Measurements from ENCODE around the gene ADRA2C. TPM values are rescaled to one million over a fixed set of nuclear protein-coding genes. Genes with fewer than 3 reads are reported as not detected.

ADRA2C gene
- total RNA-seq, 1 experiment from 2014 or later: 8.6 TPM

- Histone ChIP-seq H3K23me2 (ENCODE audit: insufficient read length, low read depth, low read length, poor library complexity, severe bottlenecking) (no peaks in the 10 kb centered on the region), H3K18ac (ENCODE audit: insufficient read length, low read depth, low read length) (no peak overlapping the region), H4K8ac (replicated peaks; ENCODE audit: insufficient read length, low read depth, low read length) (no peak overlapping the region), H3K79me2 (ENCODE audit: insufficient read depth, low read length) (no peaks in the 10 kb centered on the region), H4K91ac (ENCODE audit: insufficient read length, low read depth, low read length) (no peak overlapping the region), H3K79me1 (ENCODE audit: insufficient read depth, low read depth, low read length, poor library complexity, severe bottlenecking) (no peaks in the 10 kb centered on the region), H2BK15ac (ENCODE audit: low read depth, low read length) (no peak overlapping the region), H3K27ac (ENCODE audit: insufficient read length, low read depth, low read length) (no peak overlapping the region), H3K14ac (ENCODE audit: insufficient read depth, low read length) (no peak overlapping the region), H3K9me3 (ENCODE audit: control insufficient read depth, low read depth, low read length) (no peaks in the 10 kb centered on the region), H2BK120ac (ENCODE audit: low read depth, low read length, poor library complexity, severe bottlenecking) (no peak overlapping the region), H4K5ac (ENCODE audit: insufficient read length, low read depth, low read length) (no peak overlapping the region), H2BK5ac (ENCODE audit: insufficient read length, low read length) (no peak overlapping the region), H3K56ac (ENCODE audit: insufficient read length, low read depth, low read length) (no peak overlapping the region), H2BK20ac (ENCODE audit: low read depth, low read length, poor library complexity, severe bottlenecking) (no peak overlapping the region), H2AK5ac (ENCODE audit: insufficient read length, low read length) (no peak overlapping the region), H4K20me1 (ENCODE audit: control insufficient read depth, insufficient read depth, insufficient read length) (no peaks in the 10 kb centered on the region), H3K4me1 (ENCODE audit: insufficient read depth, low read length) (no peaks in the 10 kb centered on the region; the same call in 1 of the 2 replicates), H3K4me2 (ENCODE audit: insufficient read depth, insufficient read length, low read length) (no peak overlapping the region), H3T11ph (ENCODE audit: low read length) (no peak overlapping the region), H3K23ac (ENCODE audit: insufficient read length, low read depth, low read length) (no peak overlapping the region), H2AFZ (ENCODE audit: low read length) (no peak overlapping the region), H3K4ac (ENCODE audit: low read depth, low read length) (no peak overlapping the region), H3K9ac (ENCODE audit: extremely low read depth, insufficient read length, low read length) (no peak overlapping the region), H3K27me3 (ENCODE audit: insufficient read depth, low read length) (peaks cover 11% of the 10 kb centered on the region; the same call in 1 of the 2 replicates), H2BK12ac (ENCODE audit: insufficient read length, low read depth, low read length) (no peak overlapping the region)
- peaks cover 58% of the 10 kb centered on the region for H3K27me3 Mint-ChIP-seq (ENCODE audit: low read depth)
- no CpG with 5 or more reads among the region's 16 CpGs for WGBS (ENCODE audit: extremely low coverage, insufficient read length, low lambda C conversion rate)
- no peaks in the 10 kb centered on the region for H3K36me3 Mint-ChIP-seq (ENCODE audit: insufficient read depth in 1 of 3, low read depth in 3 of 3)
- H3K4me1 Mint-ChIP-seq: peaks cover 25 to 55% of the 10 kb centered on the region in 2 experiments
- no peak for DNase-seq
- H3K27ac Mint-ChIP-seq: no peak overlapping the region
- H3K4me3 Mint-ChIP-seq: no peak overlapping the region
- TF ChIP-seq, protein P1, sequence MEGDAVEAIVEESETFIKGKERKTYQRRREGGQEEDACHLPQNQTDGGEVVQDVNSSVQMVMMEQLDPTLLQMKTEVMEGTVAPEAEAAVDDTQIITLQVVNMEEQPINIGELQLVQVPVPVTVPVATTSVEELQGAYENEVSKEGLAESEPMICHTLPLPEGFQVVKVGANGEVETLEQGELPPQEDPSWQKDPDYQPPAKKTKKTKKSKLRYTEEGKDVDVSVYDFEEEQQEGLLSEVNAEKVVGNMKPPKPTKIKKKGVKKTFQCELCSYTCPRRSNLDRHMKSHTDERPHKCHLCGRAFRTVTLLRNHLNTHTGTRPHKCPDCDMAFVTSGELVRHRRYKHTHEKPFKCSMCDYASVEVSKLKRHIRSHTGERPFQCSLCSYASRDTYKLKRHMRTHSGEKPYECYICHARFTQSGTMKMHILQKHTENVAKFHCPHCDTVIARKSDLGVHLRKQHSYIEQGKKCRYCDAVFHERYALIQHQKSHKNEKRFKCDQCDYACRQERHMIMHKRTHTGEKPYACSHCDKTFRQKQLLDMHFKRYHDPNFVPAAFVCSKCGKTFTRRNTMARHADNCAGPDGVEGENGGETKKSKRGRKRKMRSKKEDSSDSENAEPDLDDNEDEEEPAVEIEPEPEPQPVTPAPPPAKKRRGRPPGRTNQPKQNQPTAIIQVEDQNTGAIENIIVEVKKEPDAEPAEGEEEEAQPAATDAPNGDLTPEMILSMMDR (conservative IDR thresholded peaks at IDR 0.05): no peak
- H3K9me3 Mint-ChIP-seq: no peaks in the 10 kb centered on the region; a peak in 1 of 5 replicates
Observed at GRCh38 chr4:3727847-3728469, 38.2 kb upstream of the ADRA2C start.

Measured in H9 (cell line).